GM12872 (cell line): ENCODE results near the gene KLK11.

ENCODE experiments used
- CTCF ChIP-seq: IDR thresholded peaks from 3 replicates; pipeline ENCODE4 v1.5.1; 2011; ENCODE audit warnings: low read depth, mild to moderate bottlenecking, low read length, moderate library complexity; ENCODE audit not compliant: insufficient read depth

KLK11 gene

GRCh38 chr19:51012661-51013190, 13.7 kb downstream of the KLK11 start:
- no peak for TF ChIP-seq CTCF

- no peak for TF ChIP-seq CTCF
Observed at GRCh38 chr19:51010066-51010795, 16.2 kb downstream of the KLK11 start.

GRCh38 chr19:51009061-51009891, 17.1 kb downstream of the KLK11 start:
- no peak for TF ChIP-seq CTCF

GRCh38 chr19:51007488-51007887, 18.9 kb downstream of the KLK11 start:
- TF ChIP-seq CTCF, result no peak

GRCh38 chr19:51006406-51006805, 20.0 kb downstream of the KLK11 start:
- TF ChIP-seq CTCF, result no peak

GRCh38 chr19:51005248-51005647, 21.2 kb downstream of the KLK11 start:
- no peak for TF ChIP-seq CTCF

- no peak for TF ChIP-seq CTCF
Observed at GRCh38 chr19:51003316-51003715, 23.1 kb downstream of the KLK11 start.
